PC-9 (cell line): ENCODE data around the gene CDC16. TPM values are rescaled to one million over a fixed set of nuclear protein-coding genes. Genes with fewer than 3 reads are reported as not detected.

Source experiments
- BruUV-seq: library from RNA; stranded (reverse); fragments of 400-500 nt; replicated peaks from 2 replicates; lab custom pipeline; 2021; lab: Mats Ljungman, UMichigan
- CTCF ChIA-PET: fragments of 300-600 bp; sonication (Branson Sonifier 250); formaldehyde crosslinking; loops from one replicate; lab custom pipeline; 2022; ENCODE audit warnings: antibody characterized with exemption; lab: Charles Lee
- POLR2A ChIA-PET: fragments of 300-600 bp; sonication (Branson Sonifier 250); formaldehyde crosslinking; loops from one replicate; lab custom pipeline; 2022; ENCODE audit warnings: antibody characterized with exemption; ENCODE audit not compliant: unreplicated experiment; lab: Charles Lee
- DNase-seq, 2 experiments: peaks; one replicate each; pipeline versions ENCODE4 v3.0.0 to v3.0.0-alpha.2; 2015 to 2022; ENCODE audit warnings: mixed read lengths in 1 of 2
- H2AFZ ChIP-seq: fragments of 200-600 bp; sonication (generic); 2 replicates; pipeline ENCODE4 v1.8.1; 2017; ENCODE audit warnings: antibody characterized with exemption
- H3F3A ChIP-seq: fragments of 200-600 bp; sonication (generic); 2 replicates; pipeline ENCODE4 v1.8.1; 2017; ENCODE audit warnings: antibody characterized with exemption, mild to moderate bottlenecking, low read depth; ENCODE audit not compliant: insufficient read depth
- H3K27ac ChIP-seq: fragments of 200-600 bp; sonication (generic); 2 replicates; pipeline ENCODE4 v1.6.1; 2016; ENCODE audit warnings: mixed run types
- H3K27me3 ChIP-seq: fragments of 200-600 bp; sonication (generic); 2 replicates; pipeline ENCODE4 v1.6.1; 2016; ENCODE audit warnings: low read depth, mixed run types; ENCODE audit not compliant: insufficient read depth
- H3K36me3 ChIP-seq: fragments of 200-600 bp; sonication (generic); 2 replicates; pipeline ENCODE4 v1.6.1; 2016; ENCODE audit warnings: low read depth, mixed run types
- H3K4me1 ChIP-seq: fragments of 200-600 bp; sonication (generic); replicated peaks from 2 replicates; pipeline ENCODE4 v1.6.1; 2016; ENCODE audit warnings: mixed run types; ENCODE audit not compliant: insufficient read depth
- H3K4me2 ChIP-seq: fragments of 200-600 bp; sonication (generic); 2 replicates; pipeline ENCODE4 v1.6.1; 2017; ENCODE audit warnings: mixed run types
- H3K4me3 ChIP-seq: fragments of 200-600 bp; sonication (generic); 2 replicates; pipeline ENCODE4 v1.6.1; 2016; ENCODE audit warnings: mixed run types
- H3K79me2 ChIP-seq: fragments of 200-600 bp; sonication (generic); 2 replicates; pipeline ENCODE4 v1.6.1; 2017; ENCODE audit warnings: low read depth, mixed run types
- H3K9me2 ChIP-seq: fragments of 200-600 bp; sonication (generic); 2 replicates; pipeline ENCODE4 v1.8.1; 2017; ENCODE audit warnings: mild to moderate bottlenecking; ENCODE audit not compliant: insufficient read depth
- H3K9me3 ChIP-seq: fragments of 200-600 bp; sonication (generic); 2 replicates; pipeline ENCODE4 v1.8.1; 2016; ENCODE audit warnings: low read depth; ENCODE audit not compliant: insufficient read depth
- H4K20me1 ChIP-seq: fragments of 200-600 bp; sonication (generic); 2 replicates; pipeline ENCODE4 v1.8.1; 2017; ENCODE audit not compliant: insufficient read depth
- CTCF ChIP-seq: fragments of 200-600 bp; sonication (generic); conservative IDR thresholded peaks from 2 replicates; pipeline ENCODE4 v1.6.1; 2017; ENCODE audit warnings: mixed run types, antibody characterized with exemption, mild to moderate bottlenecking, moderate library complexity
- EZH2 ChIP-seq: fragments of 200-600 bp; sonication (generic); IDR thresholded peaks from 2 replicates; pipeline ENCODE4 v1.8.0; 2017; ENCODE audit warnings: antibody characterized with exemption, low read depth
- intact Hi-C: fragments of 100-400 bp; cut with micrococcal nuclease; formaldehyde crosslinking; loops from one replicate; pipeline ENCODE4 v1.10.0; 2022; ENCODE audit not compliant: unreplicated experiment
- total RNA-seq: library from RNA; stranded (reverse); gene quantifications from 2 replicates; pipeline ENCODE4 v1.2.3, GENCODE V29; 2021

CDC16 gene
- total RNA-seq, 1 experiment from 2014 or later: 56.8 TPM

DNA sequence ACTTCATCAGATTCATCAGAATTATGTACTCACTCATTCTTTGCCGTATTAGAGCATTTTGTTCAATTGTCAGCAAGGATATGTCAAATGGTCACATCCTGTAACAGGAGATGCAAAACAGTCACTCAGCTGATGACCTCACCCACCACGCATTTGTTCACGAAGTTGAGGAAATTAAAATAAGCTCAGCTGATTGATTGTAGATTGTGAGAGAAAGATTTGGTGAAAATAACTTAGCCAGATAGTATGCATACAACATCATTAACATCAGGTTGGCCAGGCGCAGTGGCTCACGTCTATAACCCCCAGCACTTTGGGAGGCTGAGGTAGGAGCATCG, 22.6 kb upstream of the CDC16 start:
- Histone ChIP-seq H3K27me3 (no peaks in the 10 kb centered on the region), H3K4me2 (peak overlapping the region; percentile 10), H3K79me2 (no peaks in the 10 kb centered on the region), H3F3A (peaks cover 7% of the 10 kb centered on the region; the same call in 1 of the 2 replicates), H3K4me3 (no peak overlapping the region), H4K20me1 (no peaks in the 10 kb centered on the region), H3K36me3 (no peaks in the 10 kb centered on the region), H3K9me3 (no peaks in the 10 kb centered on the region), H3K27ac (no peak overlapping the region), H2AFZ (no peak overlapping the region), H3K9me2 (no peaks in the 10 kb centered on the region), H3K4me1 (no peaks in the 10 kb centered on the region)
- DNase-seq: peak in 1 of 2 experiments; percentile 39
- no TSS peak for BruUV-seq
- ChIA-PET CTCF (interaction anchor here (0.6 kb wide), 1 partner anchor 627 kb away, joined by 11 read pairs; no protein-coding TSS in a partner anchor), POLR2A (interaction anchor here (0.6 kb wide), 1 partner anchor 147 kb away, joined by 3 read pairs; no protein-coding TSS in a partner anchor)
- TF ChIP-seq CTCF: no peak
- no peak for TF ChIP-seq EZH2
- intact Hi-C loops: loop anchor here (5.0 kb wide), 1 partner anchor 60 kb away; no protein-coding TSS in a partner anchor

- Histone ChIP-seq H3K27ac (no peak overlapping the region), H3K4me1 (no peaks in the 10 kb centered on the region), H3K4me2 (no peak overlapping the region), H3K79me2 (no peaks in the 10 kb centered on the region), H3K9me2 (no peaks in the 10 kb centered on the region), H3K36me3 (no peaks in the 10 kb centered on the region), H4K20me1 (no peaks in the 10 kb centered on the region), H3K4me3 (no peak overlapping the region), H3F3A (peaks cover 7% of the 10 kb centered on the region; the same call in 1 of the 2 replicates), H2AFZ (no peak overlapping the region), H3K27me3 (no peaks in the 10 kb centered on the region), H3K9me3 (no peaks in the 10 kb centered on the region)
- ChIA-PET CTCF (no interaction called here), POLR2A (no interaction called here)
- TF ChIP-seq EZH2 (no peak), CTCF (no peak)
- BruUV-seq: no TSS peak
- DNase-seq: no peak
- intact Hi-C loops: loop anchor here (5.0 kb wide), 1 partner anchor 62 kb away; no protein-coding TSS in a partner anchor
These were observed 20.7 kb upstream of the CDC16 start for GRCh38 chr13:114213980-114214379.

- intact Hi-C loops: no loop called here
- no TSS peak for BruUV-seq
- Histone ChIP-seq H3F3A (peaks cover 8% of the 10 kb centered on the region; the same call in 1 of the 2 replicates), H4K20me1 (no peaks in the 10 kb centered on the region), H2AFZ (no peak overlapping the region), H3K27me3 (no peaks in the 10 kb centered on the region), H3K4me2 (no peak overlapping the region), H3K4me1 (no peaks in the 10 kb centered on the region), H3K4me3 (no peak overlapping the region), H3K36me3 (no peaks in the 10 kb centered on the region), H3K9me2 (no peaks in the 10 kb centered on the region), H3K79me2 (no peaks in the 10 kb centered on the region), H3K27ac (no peak overlapping the region), H3K9me3 (no peaks in the 10 kb centered on the region)
- no peak for TF ChIP-seq EZH2
- TF ChIP-seq CTCF: no peak
- ChIA-PET CTCF (no interaction called here), POLR2A (no interaction called here)
- no peak for DNase-seq
These were observed 15.3 kb upstream of the CDC16 start for GRCh38 chr13:114219392-114219791.
